IPS-15b (cell line): Measurements from ENCODE around the gene MUC3A.
"Not testable (repeated sequence)": the region's sequence is repeated elsewhere in the genome, so short reads cannot be mapped to it uniquely, and the experiment has no call there.

Experiments used
- H3K27me3 ChIP-seq: one replicate; pipeline ENCODE4 v1.6.1; 2013; ENCODE audit warnings: low read length; ENCODE audit not compliant: control insufficient read depth, insufficient read depth
- H3K36me3 ChIP-seq: one replicate; pipeline ENCODE4 v1.6.1; 2013; ENCODE audit warnings: low read length; ENCODE audit not compliant: control insufficient read depth, insufficient read depth
- H3K4me1 ChIP-seq: one replicate; pipeline ENCODE4 v1.6.1; 2013; ENCODE audit warnings: mild to moderate bottlenecking, low read length; ENCODE audit not compliant: control insufficient read depth, insufficient read depth
- H3K4me3 ChIP-seq: one replicate; pipeline ENCODE4 v1.5.1; 2013; ENCODE audit warnings: low read depth, low read length
- H3K9ac ChIP-seq: one replicate; pipeline ENCODE4 v1.6.1; 2013; ENCODE audit warnings: low read depth, mild to moderate bottlenecking, low read length
- H3K9me3 ChIP-seq: one replicate; pipeline ENCODE4 v1.6.1; 2013; ENCODE audit warnings: mild to moderate bottlenecking, low read length; ENCODE audit not compliant: control insufficient read depth, insufficient read depth

The MUC3A gene

GRCh38 chr7:100983451-100984187 lies 34.3 kb downstream of the MUC3A start:
- no peaks in the 10 kb centered on the region for H3K36me3 ChIP-seq
- no peak overlapping the region for H3K9ac ChIP-seq
- no peaks in the 10 kb centered on the region for H3K9me3 ChIP-seq
- H3K27me3 ChIP-seq, result no peaks in the 10 kb centered on the region
- no peaks in the 10 kb centered on the region for H3K4me1 ChIP-seq
- H3K4me3 ChIP-seq, result no peak overlapping the region

DNA sequence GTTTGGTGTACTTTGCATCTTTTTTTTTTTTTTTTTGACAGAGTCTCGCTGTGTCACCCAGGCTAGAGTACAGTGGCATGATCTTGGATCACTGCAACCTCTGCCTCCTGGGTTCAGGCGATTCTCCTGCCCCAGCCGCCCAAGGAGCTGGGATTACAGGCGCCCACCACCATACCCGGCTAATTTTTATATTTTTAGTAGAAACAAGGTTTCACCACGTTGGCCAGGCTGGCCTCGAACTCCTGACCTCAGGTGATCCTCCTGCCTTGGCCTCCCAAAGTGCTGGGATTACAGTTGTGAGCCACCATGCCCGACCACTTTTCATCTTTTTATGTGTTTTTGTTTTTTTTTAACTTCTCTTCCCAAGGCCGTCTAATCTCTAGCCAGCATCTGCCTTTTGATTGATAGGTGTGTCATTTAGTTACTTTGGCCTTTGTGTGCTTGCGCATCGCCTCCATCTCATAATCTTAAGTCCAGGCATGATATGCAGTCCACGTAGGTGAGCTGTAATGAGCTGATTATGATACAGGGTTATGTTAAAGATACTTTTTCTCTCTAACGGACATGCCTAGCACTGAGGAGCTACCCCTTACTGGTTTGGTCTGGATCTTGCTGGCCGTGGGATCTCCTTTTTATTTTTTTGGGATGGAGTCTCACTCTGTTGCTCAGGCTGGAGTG lies 35.0 kb downstream of the MUC3A start:
- H3K36me3 ChIP-seq, H3K4me1 ChIP-seq, H3K27me3 ChIP-seq, H3K9me3 ChIP-seq, H3K4me3 ChIP-seq, H3K9ac ChIP-seq: not testable (repeated sequence)

DNA sequence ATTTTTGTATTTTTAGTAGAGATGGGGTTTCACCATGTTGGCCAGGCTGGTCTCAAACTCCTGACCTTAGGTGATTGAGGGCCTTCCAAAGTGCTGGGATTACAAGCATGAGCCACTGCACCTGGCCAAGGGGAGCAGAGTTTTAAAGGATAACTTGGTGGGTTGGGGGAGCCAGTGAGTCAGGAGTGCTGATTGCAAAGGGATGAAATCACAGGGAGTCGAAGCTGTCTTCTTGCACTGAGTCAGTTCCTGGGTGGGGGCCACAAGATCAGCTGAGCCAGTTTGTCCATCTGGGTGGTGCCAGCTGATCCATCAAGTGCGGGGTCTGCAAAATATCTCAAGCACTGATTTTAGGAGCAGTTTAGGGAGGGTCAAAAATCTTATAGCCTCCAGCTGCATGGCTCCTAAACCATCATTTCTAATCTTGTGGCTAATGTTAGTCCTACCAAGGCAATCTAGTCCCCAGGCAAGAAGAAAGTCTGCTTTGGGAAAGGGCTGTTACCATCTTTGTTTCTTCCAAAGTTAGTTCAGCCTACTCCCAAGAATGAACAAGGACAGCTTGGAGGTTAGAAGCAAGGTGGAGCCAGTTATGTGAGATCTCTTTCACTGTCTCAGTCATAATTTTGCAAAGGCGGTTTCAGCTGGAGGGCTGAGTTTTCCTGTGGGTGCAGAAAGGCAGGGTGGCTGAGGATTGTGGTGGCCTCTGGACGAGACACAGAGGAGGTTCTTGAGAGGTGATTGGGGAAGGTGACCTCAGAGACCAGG lies 35.9 kb downstream of the MUC3A start:
- H3K27me3 ChIP-seq, H3K9ac ChIP-seq, H3K4me1 ChIP-seq, H3K36me3 ChIP-seq, H3K9me3 ChIP-seq, H3K4me3 ChIP-seq: not testable (repeated sequence)

- no peaks in the 10 kb centered on the region for H3K4me1 ChIP-seq
These were observed 42.3 kb downstream of the MUC3A start for GRCh38 chr7:100991631-100992030.

GRCh38 chr7:100992280-100992679 lies 42.9 kb downstream of the MUC3A start:
- H3K4me3 ChIP-seq, H3K36me3 ChIP-seq, H3K9ac ChIP-seq, H3K27me3 ChIP-seq, H3K4me1 ChIP-seq, H3K9me3 ChIP-seq: not testable (repeated sequence)

More at GRCh38 chr7:100991631-100992030, 42.3 kb downstream of the MUC3A start:
- Histone ChIP-seq H3K9ac (no peak overlapping the region), H3K36me3 (no peaks in the 10 kb centered on the region), H3K9me3 (no peaks in the 10 kb centered on the region), H3K27me3 (no peaks in the 10 kb centered on the region), H3K4me3 (no peak overlapping the region)

GRCh38 chr7:100994671-100995070 lies 45.3 kb downstream of the MUC3A start:
- not testable (repeated sequence) for H3K9me3 ChIP-seq, H3K27me3 ChIP-seq, H3K9ac ChIP-seq, H3K4me1 ChIP-seq, H3K4me3 ChIP-seq, H3K36me3 ChIP-seq

- not testable (repeated sequence) for H3K4me1 ChIP-seq, H3K36me3 ChIP-seq, H3K27me3 ChIP-seq, H3K9me3 ChIP-seq, H3K9ac ChIP-seq, H3K4me3 ChIP-seq
These were observed 49.2 kb downstream of the MUC3A start for GRCh38 chr7:100998530-100998929.

DNA sequence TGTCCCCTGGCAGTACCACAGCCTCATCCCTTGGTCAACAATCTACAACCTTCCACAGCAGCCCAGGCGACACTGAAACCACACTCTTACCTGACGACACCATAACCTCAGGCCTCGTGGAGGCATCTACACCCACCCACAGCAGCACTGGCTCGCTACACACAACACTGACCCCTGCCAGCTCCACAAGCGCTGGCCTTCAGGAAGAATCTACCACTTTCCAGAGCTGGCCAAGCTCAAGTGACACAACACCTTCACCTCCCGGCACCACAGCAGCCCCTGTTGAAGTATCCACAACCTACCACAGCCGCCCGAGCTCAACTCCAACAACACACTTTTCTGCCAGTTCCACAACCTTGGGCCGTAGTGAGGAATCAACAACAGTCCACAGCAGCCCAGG lies 50.0 kb downstream of the MUC3A start:
- H3K36me3 ChIP-seq, H3K9ac ChIP-seq, H3K4me1 ChIP-seq, H3K27me3 ChIP-seq, H3K9me3 ChIP-seq, H3K4me3 ChIP-seq: not testable (repeated sequence)

GRCh38 chr7:101000025-101000424 lies 50.7 kb downstream of the MUC3A start:
- H3K9me3 ChIP-seq, H3K4me1 ChIP-seq, H3K36me3 ChIP-seq, H3K4me3 ChIP-seq, H3K9ac ChIP-seq, H3K27me3 ChIP-seq: not testable (repeated sequence)

GRCh38 chr7:101002333-101002732 lies 53.0 kb downstream of the MUC3A start:
- H3K27me3 ChIP-seq, H3K36me3 ChIP-seq, H3K9ac ChIP-seq, H3K4me3 ChIP-seq, H3K9me3 ChIP-seq, H3K4me1 ChIP-seq: not testable (repeated sequence)

- not testable (repeated sequence) for H3K27me3 ChIP-seq, H3K36me3 ChIP-seq, H3K9me3 ChIP-seq, H3K9ac ChIP-seq, H3K4me3 ChIP-seq, H3K4me1 ChIP-seq
These were observed 58.0 kb downstream of the MUC3A start for GRCh38 chr7:101007361-101007760.

GRCh38 chr7:101009629-101010028 lies 60.3 kb downstream of the MUC3A start:
- H3K27me3 ChIP-seq, result no peaks in the 10 kb centered on the region
- no peaks in the 10 kb centered on the region for H3K9me3 ChIP-seq
- H3K4me3 ChIP-seq, result no peak overlapping the region
- H3K36me3 ChIP-seq, result peaks cover 16% of the 10 kb centered on the region
- no peaks in the 10 kb centered on the region for H3K4me1 ChIP-seq
- no peak overlapping the region for H3K9ac ChIP-seq
